Activated naive CD4-positive, alpha-beta T cell treated with anti-CD3 and anti-CD28 coated beads, Interleukin-2, amount 50 U/mL, for 72 hours (primary cell): ENCODE results near the gene PRR23E. TPM values are rescaled to one million over a fixed set of nuclear protein-coding genes. Genes with fewer than 3 reads are reported as not detected.

Experiments
- ATAC-seq, 2 donors: fragments of 150-1000 bp; cut with Tn5 transposase; 2 replicates each; pipeline ENCODE4 v1.10.0; 2021; ENCODE audit warnings: mild to moderate bottlenecking in 2 of 2, moderate library complexity in 2 of 2
- DNase-seq, 2 donors: peaks; one replicate each; pipeline ENCODE4 v3.0.0; 2021 to 2022; ENCODE audit warnings: low spot score in 2 of 2
- H3K27ac Mint-ChIP-seq, 2 donors: one replicate each; pipeline ENCODE4 v1.8.0; 2022; ENCODE audit warnings: mild to moderate bottlenecking in 2 of 2, mixed read lengths in 2 of 2
- H3K36me3 Mint-ChIP-seq, 2 donors: one replicate each; pipeline ENCODE4 v1.8.0; 2022; ENCODE audit warnings: mixed read lengths in 2 of 2
- H3K9me3 Mint-ChIP-seq, 2 donors: one replicate each; pipeline ENCODE4 v1.8.0; 2022; ENCODE audit warnings: mixed read lengths in 2 of 2
- total RNA-seq, 2 donors: library from RNA; stranded (reverse); gene quantifications; one replicate each; pipeline ENCODE4 v1.2.3, GENCODE V29; 2022

PRR23E gene
- total RNA-seq, 2 donors from 2014 or later: not detected

GRCh38 chr3:127161236-127161635, 31.7 kb upstream of the PRR23E start:
- Mint-ChIP-seq H3K9me3 (no peaks in the 10 kb centered on the region), H3K36me3 (no peaks in the 10 kb centered on the region), H3K27ac (no peak overlapping the region)
- no peak for ATAC-seq
- no peak for DNase-seq

- no peaks in the 10 kb centered on the region for H3K9me3 Mint-ChIP-seq
- H3K36me3 Mint-ChIP-seq: no peaks in the 10 kb centered on the region
- DNase-seq (no peak), ATAC-seq (no peak)
- H3K27ac Mint-ChIP-seq: no peak overlapping the region
Measured at GRCh38 chr3:127161973-127162579, 30.9 kb upstream of the PRR23E start.

GRCh38 chr3:127162947-127163645, 29.8 kb upstream of the PRR23E start:
- ATAC-seq (no peak), DNase-seq (peak in 1 of 2 donors; percentile 14)
- no peak overlapping the region for H3K27ac Mint-ChIP-seq
- no peaks in the 10 kb centered on the region for H3K9me3 Mint-ChIP-seq
- H3K36me3 Mint-ChIP-seq: no peaks in the 10 kb centered on the region

- ATAC-seq: no peak
Measured at GRCh38 chr3:127164615-127165014, 28.3 kb upstream of the PRR23E start.

GRCh38 chr3:127165036-127165435, 27.9 kb upstream of the PRR23E start:
- Mint-ChIP-seq H3K27ac (no peak overlapping the region), H3K9me3 (no peaks in the 10 kb centered on the region), H3K36me3 (no peaks in the 10 kb centered on the region)
- peak in 1 of 2 donors; percentile 23 for DNase-seq
- no peak for ATAC-seq

More at GRCh38 chr3:127164615-127165014, 28.3 kb upstream of the PRR23E start:
- Mint-ChIP-seq H3K27ac (no peak overlapping the region), H3K9me3 (no peaks in the 10 kb centered on the region), H3K36me3 (no peaks in the 10 kb centered on the region)
- peak in 1 of 2 donors; percentile 9 for DNase-seq

- H3K27ac Mint-ChIP-seq: no peak overlapping the region
- peak in 1 of 2 donors; percentile 6 for DNase-seq
- no peaks in the 10 kb centered on the region for H3K36me3 Mint-ChIP-seq
- H3K9me3 Mint-ChIP-seq: no peaks in the 10 kb centered on the region
- no peak for ATAC-seq
Measured at GRCh38 chr3:127165694-127166485, 27.0 kb upstream of the PRR23E start.

GRCh38 chr3:127166501-127167065, 26.3 kb upstream of the PRR23E start:
- Mint-ChIP-seq H3K9me3 (no peaks in the 10 kb centered on the region), H3K27ac (no peak overlapping the region), H3K36me3 (no peaks in the 10 kb centered on the region)
- no peak for ATAC-seq
- peak in 1 of 2 donors; percentile 14 for DNase-seq

- no peaks in the 10 kb centered on the region for H3K9me3 Mint-ChIP-seq
- H3K27ac Mint-ChIP-seq: no peak overlapping the region
- DNase-seq: peak in 1 of 2 donors; percentile 34
- ATAC-seq: peak; percentile 43 to 47
- no peaks in the 10 kb centered on the region for H3K36me3 Mint-ChIP-seq
Measured at GRCh38 chr3:127167315-127168043, 25.5 kb upstream of the PRR23E start.

DNA sequence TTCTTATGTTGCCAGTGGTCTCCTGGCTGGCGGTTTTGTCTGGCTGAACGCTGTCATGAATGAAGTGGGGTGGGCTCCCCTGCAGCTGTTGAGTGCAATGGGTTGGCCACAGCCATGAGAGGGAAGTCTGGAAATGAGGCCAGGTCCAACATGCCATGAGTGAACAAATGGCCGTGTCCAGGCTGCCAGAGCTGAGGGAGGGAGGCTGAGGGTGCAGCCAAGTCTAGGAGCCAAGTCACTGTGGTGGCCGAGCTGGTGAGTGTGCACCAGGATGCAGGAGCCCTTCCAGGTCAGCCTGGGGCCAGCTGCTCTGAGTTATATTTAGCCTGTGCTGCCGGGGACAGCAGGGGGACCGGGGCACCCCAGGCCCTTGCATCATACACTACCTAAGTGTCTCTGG, 24.7 kb upstream of the PRR23E start:
- no peak for ATAC-seq
- no peaks in the 10 kb centered on the region for H3K9me3 Mint-ChIP-seq
- H3K27ac Mint-ChIP-seq: no peak overlapping the region
- no peaks in the 10 kb centered on the region for H3K36me3 Mint-ChIP-seq
- peak in 1 of 2 donors; percentile 25 for DNase-seq

- Mint-ChIP-seq H3K9me3 (no peaks in the 10 kb centered on the region), H3K27ac (no peak overlapping the region)
Measured at GRCh38 chr3:127170814-127171213, 22.1 kb upstream of the PRR23E start.

GRCh38 chr3:127171320-127171719, 21.6 kb upstream of the PRR23E start:
- Mint-ChIP-seq H3K9me3 (no peaks in the 10 kb centered on the region), H3K36me3 (no peaks in the 10 kb centered on the region), H3K27ac (no peak overlapping the region)
- ATAC-seq: no peak
- DNase-seq: no peak

More at GRCh38 chr3:127170814-127171213, 22.1 kb upstream of the PRR23E start:
- DNase-seq: peak in 1 of 2 donors; percentile 30
- no peak for ATAC-seq
- no peaks in the 10 kb centered on the region for H3K36me3 Mint-ChIP-seq

DNA sequence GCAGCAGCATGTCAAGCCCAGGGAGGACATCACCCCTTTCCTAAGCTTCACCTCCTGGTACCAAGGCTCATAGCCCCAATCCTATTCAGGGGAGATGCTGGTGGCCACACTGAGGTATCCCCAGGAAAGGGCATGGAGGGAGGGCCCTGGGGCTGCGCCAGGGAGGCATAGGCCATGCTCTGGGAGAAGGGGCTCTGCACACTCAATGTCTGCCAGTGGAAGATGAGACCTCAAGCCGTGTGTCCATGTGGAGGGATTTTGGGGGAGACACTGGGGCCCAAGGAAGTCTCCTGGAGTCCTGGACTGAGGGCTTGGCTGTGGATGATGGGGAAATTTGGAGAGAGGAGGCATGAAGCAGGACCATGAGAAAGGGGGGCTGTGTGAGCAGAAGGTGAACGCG, 21.2 kb upstream of the PRR23E start:
- no peak overlapping the region for H3K27ac Mint-ChIP-seq
- no peaks in the 10 kb centered on the region for H3K36me3 Mint-ChIP-seq
- no peak for ATAC-seq
- DNase-seq: no peak
- H3K9me3 Mint-ChIP-seq: no peaks in the 10 kb centered on the region

- no peak overlapping the region for H3K27ac Mint-ChIP-seq
- no peak for DNase-seq
- no peaks in the 10 kb centered on the region for H3K9me3 Mint-ChIP-seq
- H3K36me3 Mint-ChIP-seq: no peaks in the 10 kb centered on the region
- ATAC-seq: no peak
Measured at GRCh38 chr3:127172211-127172610, 20.7 kb upstream of the PRR23E start.

DNA sequence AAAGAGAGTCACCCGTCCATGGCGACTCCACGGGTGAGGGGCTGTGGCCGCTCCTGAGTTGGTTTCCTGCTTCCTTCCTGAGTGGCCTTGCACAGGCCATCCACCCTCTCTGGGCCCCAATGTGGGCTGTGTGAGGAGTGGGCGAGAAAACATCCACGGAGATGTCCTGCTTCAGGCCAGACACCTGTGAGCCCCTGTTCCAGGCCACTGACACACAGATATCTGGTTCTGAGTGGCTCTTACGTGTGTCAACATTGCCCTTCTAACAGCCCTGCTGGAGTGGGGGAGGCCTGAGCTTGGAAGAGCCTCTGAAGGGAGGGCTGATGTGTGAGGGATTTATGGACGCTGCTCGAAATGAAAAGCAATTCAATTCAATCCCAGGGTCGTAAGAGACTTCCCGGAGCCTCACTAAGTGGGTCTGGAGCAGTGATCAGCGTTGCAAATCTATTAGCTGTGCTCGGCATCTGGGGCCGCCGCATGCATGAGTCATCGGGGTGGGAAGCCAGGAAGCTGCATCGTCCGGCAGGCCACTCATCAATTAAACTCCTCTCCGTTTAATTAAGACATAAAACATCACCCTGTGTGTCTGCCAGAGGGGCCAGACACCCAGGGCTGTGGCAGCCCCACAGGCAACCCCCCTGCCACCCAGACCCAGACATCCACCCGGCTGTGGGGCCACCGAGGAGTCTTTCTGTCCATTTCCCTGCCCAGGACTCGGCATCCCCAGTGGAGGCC, 20.0 kb upstream of the PRR23E start:
- Mint-ChIP-seq H3K27ac (no peak overlapping the region), H3K36me3 (no peaks in the 10 kb centered on the region), H3K9me3 (no peaks in the 10 kb centered on the region)
- ATAC-seq: no peak
- DNase-seq: peak in 1 of 2 donors; percentile 35

- H3K27ac Mint-ChIP-seq: no peak overlapping the region
- ATAC-seq (no peak), DNase-seq (no peak)
- H3K36me3 Mint-ChIP-seq: no peaks in the 10 kb centered on the region
- H3K9me3 Mint-ChIP-seq: no peaks in the 10 kb centered on the region
Measured at GRCh38 chr3:127173516-127174166, 19.3 kb upstream of the PRR23E start.
